T-helper 17 cell (primary cell): ENCODE results near the gene IGSF9. TPM values are rescaled to one million over a fixed set of nuclear protein-coding genes. Genes with fewer than 3 reads are reported as not detected.
A peak's percentile ranks its signal among the peaks of the same experiment; 100 is the strongest.

ENCODE experiments used
- ATAC-seq: fragments of 150-1000 bp; cut with Tn5 transposase; 2 replicates; pipeline ENCODE4 v1.10.0; 2021; ENCODE audit warnings: mild to moderate bottlenecking, moderate library complexity
- DNase-seq, 3 donors: peaks; one replicate each; pipeline versions ENCODE4 v3.0.0 to v3.0.0-alpha.2; 2020 to 2021
- H3K9me3 ChIP-seq: one replicate; pipeline ENCODE4 v1.7.0; 2013; ENCODE audit warnings: low read length, mild to moderate bottlenecking; ENCODE audit not compliant: control insufficient read depth, poor library complexity, severe bottlenecking
- H3K27ac Mint-ChIP-seq: one replicate; pipeline ENCODE4 v1.8.0; 2022; ENCODE audit warnings: mild to moderate bottlenecking, moderate library complexity, mixed read lengths
- H3K27me3 Mint-ChIP-seq: one replicate; pipeline ENCODE4 v1.8.0; 2022; ENCODE audit warnings: mixed read lengths
- H3K36me3 Mint-ChIP-seq: one replicate; pipeline ENCODE4 v1.8.0; 2022; ENCODE audit warnings: low read depth, mixed read lengths
- H3K4me1 Mint-ChIP-seq: one replicate; pipeline ENCODE4 v1.8.0; 2022; ENCODE audit warnings: mild to moderate bottlenecking, mixed read lengths
- H3K4me3 Mint-ChIP-seq: one replicate; pipeline ENCODE4 v1.8.0; 2022; ENCODE audit warnings: mild to moderate bottlenecking, moderate library complexity, mixed read lengths
- total RNA-seq, 4 donors: library from RNA in 2 of 4; stranded (reverse) in 2 of 4; gene quantifications; one replicate each; pipeline ENCODE4 v1.2.3 and lab custom pipeline; 2022 to 2026

The IGSF9 gene
- total RNA-seq, 2 donors from 2014 or later, result 0.07 TPM; not detected in 1

DNA sequence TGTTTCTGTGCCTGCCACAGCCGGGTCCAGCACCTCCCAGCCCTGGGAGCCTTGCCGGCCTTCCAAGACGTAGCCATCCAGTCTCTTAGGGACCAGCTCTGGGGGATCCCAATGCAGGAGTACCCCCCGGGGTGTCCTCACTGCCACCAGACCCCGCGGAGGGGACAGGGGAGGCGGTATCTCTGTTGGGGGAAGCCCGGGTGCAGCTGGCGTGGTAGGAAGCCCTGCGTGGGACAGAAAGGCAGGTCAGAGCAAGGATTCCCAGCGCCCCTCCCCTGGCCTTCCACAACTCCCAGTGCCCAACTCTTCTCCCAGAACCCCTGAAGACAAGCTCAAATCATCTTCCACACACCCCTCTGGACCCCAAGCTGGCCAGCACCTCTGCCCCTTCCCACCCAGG, 15.2 kb downstream of the IGSF9 start:
- peaks cover 31% of the 10 kb centered on the region for H3K4me1 Mint-ChIP-seq
- no peak overlapping the region for H3K27ac Mint-ChIP-seq
- H3K9me3 ChIP-seq, result no peaks in the 10 kb centered on the region
- peaks cover 2% of the 10 kb centered on the region for H3K36me3 Mint-ChIP-seq
- H3K4me3 Mint-ChIP-seq, result no peak overlapping the region
- DNase-seq (no peak), ATAC-seq (no peak)
- H3K27me3 Mint-ChIP-seq, result peaks cover 5% of the 10 kb centered on the region

DNA sequence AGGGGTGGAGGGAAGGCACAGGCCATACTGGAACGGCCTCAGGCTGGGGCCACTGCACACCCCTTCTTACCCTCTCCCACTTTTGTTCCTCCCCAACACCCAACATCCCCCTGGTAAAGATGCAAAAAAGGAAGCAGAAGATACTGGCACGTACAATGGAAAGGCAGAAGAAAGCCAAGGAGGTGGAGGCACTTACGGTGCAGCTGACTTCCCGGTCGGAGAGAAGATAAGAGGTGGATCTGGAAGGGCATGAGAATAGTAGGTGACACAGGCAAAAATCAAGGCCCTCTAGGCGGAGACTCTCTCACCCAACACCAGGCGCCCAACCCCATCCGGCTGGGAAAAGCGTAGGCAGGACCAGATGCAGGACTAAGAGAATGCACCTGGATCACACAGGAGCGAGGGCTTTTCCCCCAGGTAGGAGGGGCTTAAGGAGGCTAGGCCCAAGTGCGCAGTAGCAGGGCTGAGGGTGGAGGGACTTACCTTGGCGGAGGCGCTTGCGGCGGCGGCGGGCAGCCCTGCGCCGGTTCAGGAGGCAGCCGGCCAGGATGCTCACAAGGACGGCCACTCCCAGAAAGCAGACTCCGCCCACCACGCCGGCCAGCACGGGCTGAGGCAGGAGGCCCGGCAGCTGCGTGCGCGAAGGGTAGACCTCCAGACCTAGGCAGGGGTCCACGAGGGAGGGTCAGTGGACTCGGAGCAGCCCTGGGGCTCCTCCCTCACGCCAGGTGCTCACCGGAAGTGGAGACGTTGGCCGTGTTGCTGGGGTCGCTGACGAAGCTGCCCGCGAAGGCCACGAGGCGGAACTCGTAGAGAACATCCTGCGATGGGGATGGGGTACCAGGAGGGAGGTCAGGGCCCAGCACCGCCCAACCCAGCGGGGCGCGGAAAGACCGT, 16.0 kb downstream of the IGSF9 start:
- Mint-ChIP-seq H3K36me3 (peaks cover 3% of the 10 kb centered on the region), H3K27ac (peak overlapping the region; percentile 88), H3K4me1 (peaks cover 33% of the 10 kb centered on the region), H3K27me3 (no peaks in the 10 kb centered on the region), H3K4me3 (no peak overlapping the region)
- no peaks in the 10 kb centered on the region for H3K9me3 ChIP-seq
- ATAC-seq (no peak), DNase-seq (no peak)

GRCh38 chr1:159928491-159929050, 16.8 kb downstream of the IGSF9 start:
- Mint-ChIP-seq H3K36me3 (peaks cover 5% of the 10 kb centered on the region), H3K27me3 (no peaks in the 10 kb centered on the region), H3K27ac (peak overlapping the region; percentile 88), H3K4me3 (no peak overlapping the region), H3K4me1 (peaks cover 35% of the 10 kb centered on the region)
- DNase-seq, result no peak
- H3K9me3 ChIP-seq, result no peaks in the 10 kb centered on the region
- no peak for ATAC-seq

- DNase-seq (no peak), ATAC-seq (no peak)
- Mint-ChIP-seq H3K36me3 (peaks cover 5% of the 10 kb centered on the region), H3K4me1 (peaks cover 38% of the 10 kb centered on the region), H3K27me3 (no peaks in the 10 kb centered on the region), H3K4me3 (peak overlapping the region; percentile 43), H3K27ac (no peak overlapping the region)
- H3K9me3 ChIP-seq, result no peaks in the 10 kb centered on the region
Observed at GRCh38 chr1:159927849-159928431, 17.5 kb downstream of the IGSF9 start.

DNA sequence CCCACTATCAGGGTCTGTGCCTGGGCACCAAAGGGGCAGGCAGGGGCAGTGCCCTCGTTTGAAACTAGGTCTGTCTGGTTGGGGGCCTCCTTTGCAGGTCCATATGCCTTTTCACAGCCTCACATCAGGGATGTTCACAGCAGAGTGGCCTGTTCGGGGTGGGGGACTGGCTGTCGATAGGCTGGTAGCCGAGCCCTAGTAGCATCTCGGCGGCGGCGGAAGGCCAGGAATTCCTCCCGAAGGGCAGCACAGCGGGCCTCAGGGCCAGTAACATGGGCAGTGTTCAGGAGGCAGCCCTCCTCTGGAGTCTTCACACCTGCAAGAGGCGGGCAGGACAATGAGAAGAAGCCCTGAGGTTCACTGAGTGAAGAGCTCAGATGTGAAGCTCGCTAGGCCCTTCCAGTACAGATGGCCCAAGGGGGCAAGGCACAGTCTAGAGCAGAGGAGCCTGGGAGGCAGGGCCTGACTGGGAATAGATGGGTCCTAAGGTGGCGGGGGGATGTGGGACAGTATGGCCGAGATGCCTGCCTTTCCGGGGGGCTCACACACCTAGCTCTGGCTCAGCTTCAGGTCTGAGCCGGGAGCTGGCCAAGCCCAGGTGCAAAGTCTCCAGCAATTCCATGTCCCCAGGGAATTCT, 18.1 kb downstream of the IGSF9 start:
- Mint-ChIP-seq H3K36me3 (peaks cover 5% of the 10 kb centered on the region), H3K4me3 (peak overlapping the region; percentile 90), H3K4me1 (peaks cover 41% of the 10 kb centered on the region), H3K27me3 (no peaks in the 10 kb centered on the region), H3K27ac (peak overlapping the region; percentile 96)
- ATAC-seq (no peak), DNase-seq (no peak)
- H3K9me3 ChIP-seq, result no peaks in the 10 kb centered on the region

DNA sequence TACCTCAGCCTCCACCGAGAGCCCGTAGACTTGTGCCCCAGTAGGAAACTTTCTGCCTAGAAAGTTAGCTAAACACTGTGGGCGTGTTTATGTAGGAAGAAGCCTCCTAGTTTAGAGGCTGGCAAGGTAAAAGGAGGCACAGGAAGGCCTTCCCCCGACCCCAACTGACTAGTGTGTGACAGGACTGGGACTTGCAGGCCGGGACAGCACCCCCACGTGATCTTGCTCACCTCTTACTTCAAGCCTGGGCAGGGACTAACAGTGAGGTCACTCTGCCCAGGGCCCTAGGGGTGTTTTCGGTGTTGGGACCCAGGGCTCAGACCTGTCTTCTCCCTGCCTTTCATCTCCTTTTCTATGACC, 19.7 kb downstream of the IGSF9 start:
- peaks cover 56% of the 10 kb centered on the region for H3K4me1 Mint-ChIP-seq
- peaks cover 8% of the 10 kb centered on the region for H3K36me3 Mint-ChIP-seq
- H3K4me3 Mint-ChIP-seq, result peak overlapping the region; percentile 90
- H3K27ac Mint-ChIP-seq, result peak overlapping the region; percentile 96
- H3K9me3 ChIP-seq, result no peaks in the 10 kb centered on the region
- DNase-seq, result no peak
- no peak for ATAC-seq
- no peaks in the 10 kb centered on the region for H3K27me3 Mint-ChIP-seq

DNA sequence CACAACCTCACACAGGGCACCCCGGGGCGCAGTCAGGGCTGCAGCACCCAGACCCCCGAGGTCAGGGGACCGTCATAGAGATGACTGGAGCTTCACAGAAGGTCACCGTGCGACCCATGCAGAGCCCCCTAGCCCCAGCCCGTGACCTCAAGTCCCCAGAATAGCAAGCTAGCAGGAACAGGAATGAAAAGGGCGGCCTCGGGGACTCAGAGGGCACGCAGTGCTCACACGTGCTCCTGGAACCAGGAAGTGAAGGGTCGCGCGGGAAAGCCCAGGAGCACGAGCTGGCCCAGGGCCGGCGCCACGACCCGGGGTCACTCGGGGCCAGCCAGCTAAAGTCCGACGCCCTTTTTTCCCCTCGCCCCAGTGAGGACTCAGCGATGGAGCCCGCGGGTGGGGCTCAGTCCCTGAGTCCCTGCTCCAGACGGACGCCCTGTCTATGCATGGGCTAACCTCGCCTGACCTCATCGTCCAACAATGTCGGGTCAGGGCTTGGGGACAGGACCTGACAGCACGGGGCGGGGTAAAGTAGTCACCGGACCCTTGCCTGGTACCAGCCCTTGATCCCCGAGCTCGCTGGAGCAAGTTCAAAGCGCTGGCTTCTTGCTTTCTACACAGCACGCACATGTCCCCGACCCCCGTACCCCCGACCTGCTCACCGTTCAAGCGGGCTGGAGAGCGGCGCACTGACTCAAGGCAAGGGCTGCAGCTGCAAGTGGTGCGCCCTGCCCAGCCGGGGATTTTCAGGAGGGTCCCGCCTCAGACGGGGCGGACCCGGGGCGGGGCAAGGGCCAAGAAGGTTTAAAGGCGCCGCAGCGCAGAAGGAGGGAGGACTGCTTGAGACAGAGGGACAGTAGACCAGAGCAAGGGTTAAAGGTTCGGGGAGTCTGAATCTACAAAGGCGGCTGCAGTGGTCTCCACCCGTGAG, 20.4 kb downstream of the IGSF9 start, which contains the start of gene TAGLN2:
TSS of gene TAGLN2 (minus strand) at position 717 of the 928 bp plus-strand sequence. CDS start 4,998 bp downstream, outside the sequence.
- peak; percentile 54 for ATAC-seq
- peaks cover 9% of the 10 kb centered on the region for H3K36me3 Mint-ChIP-seq
- H3K4me1 Mint-ChIP-seq, result peaks cover 55% of the 10 kb centered on the region
- H3K9me3 ChIP-seq, result no peaks in the 10 kb centered on the region
- peak within 1 kb of the TSS; percentile 90 for H3K4me3 Mint-ChIP-seq
- peak within 1 kb of the TSS; percentile 96 for H3K27ac Mint-ChIP-seq
- peak; percentile 81 to 94 (median 85) for DNase-seq
- no peaks in the 10 kb centered on the region for H3K27me3 Mint-ChIP-seq

DNA sequence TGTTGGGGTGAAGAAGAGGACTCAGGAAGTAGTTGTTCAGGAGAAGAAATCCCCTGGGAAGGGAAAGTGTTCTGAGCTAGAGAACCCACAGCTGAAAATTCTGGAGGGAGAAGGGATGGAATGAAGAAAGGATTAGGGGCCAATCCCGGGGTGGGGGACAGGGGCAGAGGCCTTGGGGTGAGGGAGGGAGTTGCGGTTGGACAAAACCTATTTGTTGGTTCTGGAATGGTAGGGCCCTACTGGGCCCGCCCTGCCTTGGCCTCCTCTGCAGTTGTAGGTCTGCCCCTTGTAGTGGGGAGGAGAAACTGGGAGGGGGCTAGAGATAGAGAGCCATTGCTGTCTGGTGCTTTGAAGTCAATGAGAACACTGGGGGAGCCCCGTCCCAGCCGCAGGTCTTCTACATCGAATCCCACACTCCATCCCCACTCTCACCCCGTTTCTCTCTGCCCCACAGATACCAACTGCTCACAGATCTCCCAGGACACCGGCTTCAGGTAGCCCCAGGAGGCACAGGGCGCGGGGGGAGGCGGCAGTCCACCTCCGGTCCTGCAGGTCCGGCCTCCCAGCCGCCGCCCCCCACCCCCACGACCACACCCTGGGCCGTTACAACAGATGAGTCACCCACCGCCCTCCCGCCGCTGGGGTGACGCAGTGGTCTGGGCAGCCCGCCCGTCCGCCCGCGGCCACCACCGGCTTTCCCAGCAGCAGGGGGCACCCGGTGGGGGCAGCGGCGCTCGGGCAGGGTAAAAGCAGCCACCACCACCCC, 21.2 kb downstream of the IGSF9 start:
- peak; percentile 60 for ATAC-seq
- H3K27me3 Mint-ChIP-seq, result no peaks in the 10 kb centered on the region
- peaks cover 58% of the 10 kb centered on the region for H3K4me1 Mint-ChIP-seq
- DNase-seq, result peak; percentile 57 to 69 (median 67)
- H3K27ac Mint-ChIP-seq, result peak overlapping the region; percentile 96
- H3K36me3 Mint-ChIP-seq, result peaks cover 9% of the 10 kb centered on the region
- no peaks in the 10 kb centered on the region for H3K9me3 ChIP-seq
- H3K4me3 Mint-ChIP-seq, result peak overlapping the region; percentile 90

- ATAC-seq (peak; percentile 66), DNase-seq (peak; percentile 73 to 92 (median 90))
- no peaks in the 10 kb centered on the region for H3K9me3 ChIP-seq
- Mint-ChIP-seq H3K4me1 (peaks cover 60% of the 10 kb centered on the region), H3K27me3 (no peaks in the 10 kb centered on the region), H3K36me3 (peaks cover 10% of the 10 kb centered on the region), H3K4me3 (peak overlapping the region; percentile 90), H3K27ac (peak overlapping the region; percentile 96)
Observed at GRCh38 chr1:159923203-159924024, 22.0 kb downstream of the IGSF9 start.

DNA sequence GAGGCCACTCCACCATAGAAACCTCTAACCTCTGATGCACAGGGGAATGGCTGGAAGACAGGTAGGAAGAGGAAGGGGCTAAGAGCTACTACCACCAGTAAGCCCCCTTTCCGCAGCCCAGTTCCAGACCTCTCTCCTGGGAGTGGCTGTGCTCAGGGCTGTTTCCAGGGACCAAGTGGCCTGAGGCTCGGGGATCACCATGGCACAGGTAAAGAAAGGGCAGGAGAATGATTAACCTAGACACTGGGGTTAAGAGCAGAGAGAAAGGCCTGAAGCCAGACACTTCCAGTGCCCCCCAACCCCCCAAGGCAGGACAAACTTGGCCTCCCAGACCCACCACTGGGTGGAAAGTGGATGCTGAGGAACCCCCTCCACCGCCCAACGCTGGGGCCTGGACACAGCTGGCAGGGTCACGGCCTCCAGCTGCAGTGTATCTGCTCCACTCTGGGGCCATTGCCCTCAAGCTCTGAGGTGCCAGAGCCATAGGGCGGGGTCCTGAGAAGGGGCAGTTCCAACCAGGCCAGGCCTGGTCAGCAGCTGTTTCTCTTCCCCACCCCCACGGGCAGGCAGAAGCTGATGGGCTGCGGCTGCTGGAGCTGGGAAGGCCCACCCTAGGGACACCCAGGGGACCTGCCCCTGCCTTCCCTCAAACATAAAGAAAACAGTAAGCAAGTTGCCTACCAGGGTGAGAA, 22.8 kb downstream of the IGSF9 start:
- Mint-ChIP-seq H3K27me3 (no peaks in the 10 kb centered on the region), H3K27ac (peak overlapping the region; percentile 96), H3K4me3 (peak overlapping the region; percentile 90), H3K36me3 (peaks cover 13% of the 10 kb centered on the region), H3K4me1 (peaks cover 65% of the 10 kb centered on the region)
- ATAC-seq (no peak), DNase-seq (no peak)
- no peaks in the 10 kb centered on the region for H3K9me3 ChIP-seq
